GM12878 (cell line): ENCODE data around the gene BCR. TPM values are rescaled to one million over a fixed set of nuclear protein-coding genes. Genes with fewer than 3 reads are reported as not detected.

Experiments used
- ATAC-seq: fragments of 200-7000 bp; cut with Tn5 transposase; 3 replicates; pipeline ENCODE4 v1.9.1; 2020; ENCODE audit warnings: mild to moderate bottlenecking, moderate library complexity
- BruUV-seq: library from RNA; stranded (reverse); fragments of 400-500 nt; replicated peaks from 2 replicates; lab custom pipeline; 2021; lab: Mats Ljungman, UMichigan
- CTCF ChIA-PET: fragments of 300-600 bp; sonication (Branson Sonifier 250); formaldehyde crosslinking; extraction: SDS; loops from one replicate; lab custom pipeline; 2021; ENCODE audit warnings: inconsistent platforms; lab: Yijun Ruan, JAX
- POLR2A ChIA-PET: fragments of 350-600 bp; formaldehyde crosslinking; extraction: SDS; loops from one replicate; lab custom pipeline; 2021; ENCODE audit warnings: inconsistent platforms; lab: Charles Lee
- RAD21 ChIA-PET: fragments of 300-600 bp; sonication (Branson Sonifier 250); formaldehyde crosslinking; loops from one replicate; lab custom pipeline; 2023; ENCODE audit warnings: antibody characterized with exemption; ENCODE audit not compliant: unreplicated experiment; lab: Charles Lee
- SMC1A ChIA-PET: fragments of 300-600 bp; sonication (Branson Sonifier 250); formaldehyde crosslinking; loops from one replicate; lab custom pipeline; 2023; ENCODE audit not compliant: unreplicated experiment, uncharacterized antibody; lab: Charles Lee
- DNase-seq: peaks from one replicate; pipeline ENCODE4 v3.0.0-alpha.2; 2011; ENCODE audit warnings: low read depth, low spot score
- FAIRE-seq: peaks from 3 replicates; lab custom pipeline; 2011; peaks lifted over from hg19 to GRCh38; lab: Jason Lieb, UNC
- H2AFZ ChIP-seq: 2 replicates; pipeline ENCODE4 v1.6.0; 2011; ENCODE audit warnings: low read depth, low read length, control low read depth; ENCODE audit not compliant: control insufficient read depth
- H3K27ac ChIP-seq: 2 replicates; pipeline ENCODE4 v1.5.1; 2011; ENCODE audit warnings: control low read depth; ENCODE audit not compliant: control insufficient read depth, insufficient read depth
- H3K27me3 ChIP-seq, 2 experiments: replicated peaks in 1 of 2; 2 replicates each; pipeline versions ENCODE4 v1.6.0 to v1.6.1; 2011; ENCODE audit warnings: low read length in 1 of 2; ENCODE audit not compliant: control insufficient read depth in 2 of 2, insufficient read depth in 2 of 2
- H3K36me3 ChIP-seq, 2 experiments: 2 replicates each; pipeline ENCODE4 v1.5.1; 2011; ENCODE audit warnings: low read length in 1 of 2; ENCODE audit not compliant: control insufficient read depth in 2 of 2, insufficient read depth in 2 of 2
- H3K4me1 ChIP-seq: 2 replicates; pipeline ENCODE4 v1.6.1; 2011; ENCODE audit warnings: mild to moderate bottlenecking, low read length, moderate library complexity, mixed read lengths; ENCODE audit not compliant: control insufficient read depth, insufficient read depth
- H3K4me2 ChIP-seq: 2 replicates; pipeline ENCODE4 v1.6.0; 2011; ENCODE audit warnings: control low read depth; ENCODE audit not compliant: control insufficient read depth, insufficient read depth
- H3K4me3 ChIP-seq: fragments of 200-600 bp; sonication (generic); 2 replicates; pipeline ENCODE4 v1.5.1; 2016
- H3K79me2 ChIP-seq: 2 replicates; pipeline ENCODE4 v1.6.0; 2011; ENCODE audit warnings: low read length; ENCODE audit not compliant: control insufficient read depth, insufficient read depth
- H3K9ac ChIP-seq: 2 replicates; pipeline ENCODE4 v1.8.0; 2011; ENCODE audit warnings: low read length, control low read depth, mixed read lengths; ENCODE audit not compliant: control insufficient read depth, insufficient read depth
- H3K9me3 ChIP-seq: replicated peaks from 3 replicates; pipeline ENCODE4 v1.5.1; 2011; ENCODE audit warnings: mild to moderate bottlenecking, low read length; ENCODE audit not compliant: control insufficient read depth, insufficient read depth
- H4K20me1 ChIP-seq: 2 replicates; pipeline ENCODE4 v1.6.0; 2011; ENCODE audit not compliant: control insufficient read depth, insufficient read depth
- IKZF2 ChIP-seq, 2 experiments: fragments of 450-650 bp; IDR thresholded peaks; 2 replicates each; pipeline ENCODE4 v1.6.1; 2017; ENCODE audit warnings: mild to moderate bottlenecking in 2 of 2, moderate library complexity in 2 of 2
- MEF2B ChIP-seq: fragments of 450-650 bp; IDR thresholded peaks from 2 replicates; pipeline ENCODE4 v1.6.1; 2018; ENCODE audit warnings: mild to moderate bottlenecking, moderate library complexity; ENCODE audit not compliant: partially characterized antibody, poor library complexity, severe bottlenecking
- POLR2A ChIP-seq: IDR thresholded peaks from 2 replicates; pipeline ENCODE4 v1.6.1; 2011; ENCODE audit warnings: low read depth, mild to moderate bottlenecking, low read length
- RELB ChIP-seq: fragments of 450-650 bp; IDR thresholded peaks from 2 replicates; pipeline ENCODE4 v1.6.1; 2017; ENCODE audit warnings: low read depth, mild to moderate bottlenecking, moderate library complexity
- ZNF207 ChIP-seq: fragments of 450-650 bp; IDR thresholded peaks from 2 replicates; pipeline ENCODE4 v1.6.1; 2014; ENCODE audit warnings: antibody characterized with exemption, mild to moderate bottlenecking, borderline replicate concordance
- WGBS: methylation state at CpG from one replicate; pipeline ENCODE4 v1.1.6; 2016; ENCODE audit warnings: low lambda C conversion rate; ENCODE audit not compliant: insufficient replicate concordance, insufficient coverage; ENCODE audit errors: missing lambda C conversion rate; 5-methylcytosine and 5-hydroxymethylcytosine counted together
- in situ Hi-C: fragments of 300-500 bp; cut with MboI; formaldehyde crosslinking; loops from 9 replicates; pipeline ENCODE4 v1.14.3; 2018; ENCODE audit warnings: mixed read lengths
- intact Hi-C: fragments of 100-400 bp; cut with micrococcal nuclease; formaldehyde crosslinking; loops from one replicate; pipeline ENCODE4 v1.14.2; 2022; ENCODE audit not compliant: unreplicated experiment
- polyA plus RNA-seq, 11 experiments: library from polyadenylated mRNA; depleted of rRNA in 4 of 11; unstranded in 6 of 11; stranded (reverse) in 5 of 11; fragments of >200 nt; fragmentation: Nextera tagmentation in 4 of 11; fragmentation: Illumina TruSeq in 1 of 11; extraction: Ambion mirVana in 4 of 11; extraction: Trizol in 1 of 11; gene quantifications; 1 replicate in 1 of 11; 2 replicates in 10 of 11; pipeline versions ENCODE4 v1.2.1 to v1.2.3, GENCODE V29; 2011 to 2016; ENCODE audit warnings: inconsistent platforms in 2 of 11, missing spikeins in 2 of 11, low read depth in 1 of 11
- total RNA-seq, 4 experiments: library from RNA; depleted of rRNA in 3 of 4; stranded (reverse); fragments of >200 nt in 3 of 4; fragmentation: Illumina TruSeq in 1 of 4; extraction: Trizol in 1 of 4; gene quantifications; 2 replicates each; pipeline versions ENCODE4 v1.2.1 to v1.2.3, GENCODE V29; 2013 to 2021

BCR gene
- total and polyA plus RNA-seq, 10 of the 15 experiments (the other 5 are each of a cell fraction or from before 2014, with no cell fraction given), result 1.7 to 64.7 (median 18.4) TPM

GRCh38 chr22:23260645-23261581 is 80.6 kb downstream of the BCR start:
- 95% methylated on average over 21 of the region's 21 CpGs for WGBS
- intact Hi-C loops, result no loop called here
- RAD21 ChIA-PET, result interaction anchor here (0.7 kb wide), 1 partner anchor 43 kb away, joined by 3 read pairs; no protein-coding TSS in a partner anchor
- Histone ChIP-seq H3K9me3 (no peaks in the 10 kb centered on the region), H3K36me3 (peaks cover 3 to 57% of the 10 kb centered on the region in 2 experiments; a peak in 3 of 4 replicates), H3K79me2 (no peaks in the 10 kb centered on the region), H3K4me1 (peaks cover 11% of the 10 kb centered on the region), H3K27ac (no peak overlapping the region), H3K4me3 (no peak overlapping the region), H3K9ac (no peak overlapping the region), H2AFZ (no peak overlapping the region), H4K20me1 (no peaks in the 10 kb centered on the region), H3K4me2 (no peak overlapping the region), H3K27me3 (no peaks in the 10 kb centered on the region)
- in situ Hi-C loops, result no loop called here
- POLR2A ChIA-PET, result no interaction called here
- DNase-seq, result no peak
- SMC1A ChIA-PET, result no interaction called here
- no TSS peak for BruUV-seq
- no peak for ATAC-seq
- CTCF ChIA-PET, result no interaction called here
- no peak for FAIRE-seq
- TF ChIP-seq RELB (no peak), MEF2B (no peak), POLR2A (no peak), IKZF2 (IDR thresholded peaks at IDR 0.05) (no peak), ZNF207 (no peak)
